Astrocyte (in vitro differentiated cells and primary cell): ENCODE results near the gene PRKAR1A.

Source experiments
- CTCF ChIP-seq: IDR thresholded peaks from 2 replicates; pipeline ENCODE4 v1.5.1; 2011; ENCODE audit warnings: low read depth, mild to moderate bottlenecking, inconsistent platforms, low read length, moderate library complexity; ENCODE audit not compliant: insufficient read depth
- EZH2 ChIP-seq: IDR thresholded peaks from 2 replicates; pipeline ENCODE4 v1.6.1; 2012; ENCODE audit warnings: mild to moderate bottlenecking, low read length, inconsistent platforms; ENCODE audit not compliant: insufficient read depth

GRCh38 chr17:68480885-68481284, 31.3 kb upstream of the PRKAR1A start:
- TF ChIP-seq CTCF: no peak
- no peak for TF ChIP-seq EZH2
